CD1c-positive myeloid dendritic cell (primary cell): ENCODE results near the gene CACNB2.
"Not testable (repeated sequence)": the region's sequence is repeated elsewhere in the genome, so short reads cannot be mapped to it uniquely, and the experiment has no call there.

Experiments used
- DNase-seq: peaks from one replicate; pipeline ENCODE4 v3.0.0-alpha.2; 2016; ENCODE audit errors: extremely low spot score

The CACNB2 gene

GRCh38 chr10:18400906-18401245 lies 260.7 kb downstream of the CACNB2 start:
- no peak for DNase-seq

DNA sequence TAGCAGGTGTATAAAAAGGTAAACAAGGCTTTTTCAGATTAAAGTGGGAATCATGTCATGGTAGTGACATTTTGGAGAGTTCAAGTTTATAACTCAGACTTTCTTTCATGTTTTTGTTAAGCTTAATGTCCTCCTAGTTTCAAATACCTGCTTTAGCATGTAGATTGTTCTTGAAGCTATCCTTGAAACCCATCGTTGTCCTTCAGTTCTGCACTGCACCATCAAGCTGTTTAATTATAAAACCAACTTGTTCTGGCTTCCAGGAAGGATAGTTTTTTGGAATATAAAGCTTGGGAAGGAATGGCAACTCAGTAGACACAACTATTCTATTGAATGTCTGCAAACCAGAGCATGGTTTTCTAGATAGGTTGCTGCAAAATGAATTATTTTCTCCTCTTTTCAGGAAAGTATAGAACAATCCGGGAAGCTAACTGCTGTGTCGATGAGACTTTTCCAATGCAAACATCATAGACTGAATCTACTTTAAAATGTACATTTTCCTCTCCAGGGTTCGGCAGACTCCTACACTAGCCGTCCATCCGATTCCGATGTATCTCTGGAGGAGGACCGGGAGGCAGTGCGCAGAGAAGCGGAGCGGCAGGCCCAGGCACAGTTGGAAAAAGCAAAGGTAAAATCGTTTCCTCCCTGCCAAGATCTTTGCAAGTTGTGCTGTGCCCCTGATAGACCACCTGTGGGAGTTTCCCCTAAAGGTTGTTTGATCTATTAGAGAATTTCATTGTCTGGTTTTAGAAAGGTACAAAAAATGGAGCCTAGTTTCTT lies 261.4 kb downstream of the CACNB2 start:
- no peak for DNase-seq

DNA sequence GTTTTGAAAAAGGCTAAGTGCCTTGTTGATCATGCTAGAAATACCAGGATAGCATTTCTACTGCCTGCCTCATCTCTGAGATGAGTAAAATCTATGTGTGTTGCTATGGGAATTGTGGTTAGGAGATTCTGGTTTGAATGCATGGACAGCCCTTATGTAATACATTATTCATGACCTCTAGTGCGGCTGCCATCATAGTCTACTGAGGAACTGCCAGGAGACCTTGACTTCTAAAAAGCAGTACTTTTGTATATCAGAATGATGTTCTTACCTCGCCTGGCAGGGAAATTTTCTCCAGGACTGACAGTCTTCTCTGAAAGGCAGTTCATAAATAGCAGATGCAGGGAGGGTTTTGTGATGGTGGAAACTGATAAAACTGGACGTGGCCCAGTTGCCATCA lies 262.6 kb downstream of the CACNB2 start:
- DNase-seq = no peak

DNA sequence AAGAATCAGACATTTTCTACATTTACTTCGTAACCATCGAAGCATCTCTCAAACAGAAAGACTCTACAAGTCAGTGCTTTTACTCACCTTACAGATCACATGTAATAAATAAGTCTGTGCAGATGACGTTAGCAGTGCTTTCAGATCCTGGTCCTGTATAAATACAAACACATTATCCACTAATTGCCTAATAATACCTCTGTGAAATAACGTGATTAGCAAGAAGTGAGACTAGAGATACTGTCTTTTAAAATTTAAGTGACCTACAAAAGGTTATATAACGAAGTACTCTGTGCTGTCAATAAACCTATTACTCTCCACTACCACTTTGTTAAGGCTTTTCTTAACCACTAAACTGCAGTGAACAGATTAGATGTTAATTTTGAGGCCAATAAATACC lies 264.3 kb downstream of the CACNB2 start:
- no peak for DNase-seq

DNA sequence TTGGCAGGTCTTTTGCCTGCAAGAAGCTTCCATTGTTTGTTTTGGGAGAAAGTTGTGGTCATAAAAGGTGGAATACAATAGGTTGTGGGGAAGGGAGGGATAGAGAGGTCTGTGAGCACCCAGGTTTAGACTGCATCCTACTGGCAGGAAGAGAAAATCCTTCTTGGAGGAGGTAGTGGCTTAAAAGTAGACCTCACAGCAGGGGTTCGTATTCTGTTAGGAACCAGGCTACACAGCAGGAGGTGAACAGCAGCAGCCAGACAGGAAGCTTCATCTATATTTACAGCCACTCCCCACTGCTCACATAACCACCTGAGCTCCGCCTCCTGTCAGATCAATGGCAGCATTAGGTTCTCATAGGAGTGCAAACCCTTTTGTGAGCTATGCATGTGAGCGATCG lies 265.9 kb downstream of the CACNB2 start:
- no peak for DNase-seq

- DNase-seq = no peak
These were observed 269.6 kb downstream of the CACNB2 start for GRCh38 chr10:18409599-18410397.

DNA sequence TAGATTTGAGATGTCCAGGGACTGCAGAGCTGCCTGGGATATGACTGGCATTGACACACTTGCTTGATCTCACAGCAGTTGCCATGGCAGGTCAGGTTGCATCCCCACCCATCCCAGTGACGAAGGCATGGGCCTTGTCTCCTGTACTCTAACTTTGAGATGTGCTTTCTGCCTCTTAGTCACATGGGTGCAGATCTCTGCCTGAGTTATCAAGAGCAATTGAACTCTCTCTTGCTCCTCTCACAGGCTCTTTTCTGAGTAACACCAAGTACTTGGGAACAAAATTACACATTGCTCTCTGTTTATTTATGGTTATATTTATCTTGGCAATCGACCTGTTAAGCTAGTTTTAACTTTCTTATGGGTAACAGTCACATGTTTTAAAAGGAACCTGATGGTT lies 273.8 kb downstream of the CACNB2 start:
- DNase-seq = no peak

DNA sequence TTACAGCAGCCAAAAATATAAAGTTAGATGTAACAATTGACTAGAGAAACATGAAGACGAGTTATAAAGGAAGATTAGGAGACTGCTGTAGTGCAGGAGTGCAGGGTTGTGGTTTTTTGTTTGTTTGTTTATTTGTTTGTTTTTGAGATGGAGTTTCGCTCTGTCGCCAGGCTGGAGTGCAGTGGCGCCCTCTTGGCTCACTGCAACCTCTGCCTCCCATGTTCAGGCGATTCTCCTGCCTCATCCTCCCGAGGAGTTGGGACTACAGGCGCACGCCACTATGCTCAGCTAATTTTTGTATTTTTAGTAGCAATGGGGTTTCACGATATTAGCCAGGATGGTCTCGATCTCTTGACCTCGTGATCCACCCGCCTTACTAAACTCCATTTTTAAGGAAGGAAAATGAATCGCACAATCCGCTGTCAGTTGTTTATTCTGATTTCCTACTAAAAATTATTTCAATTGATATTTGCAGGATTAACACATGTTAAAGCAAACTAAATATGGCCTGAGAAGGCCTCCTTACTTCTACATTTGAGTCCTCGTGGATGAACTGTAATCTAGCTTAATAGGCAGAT lies 277.8 kb downstream of the CACNB2 start:
- no peak for DNase-seq

DNA sequence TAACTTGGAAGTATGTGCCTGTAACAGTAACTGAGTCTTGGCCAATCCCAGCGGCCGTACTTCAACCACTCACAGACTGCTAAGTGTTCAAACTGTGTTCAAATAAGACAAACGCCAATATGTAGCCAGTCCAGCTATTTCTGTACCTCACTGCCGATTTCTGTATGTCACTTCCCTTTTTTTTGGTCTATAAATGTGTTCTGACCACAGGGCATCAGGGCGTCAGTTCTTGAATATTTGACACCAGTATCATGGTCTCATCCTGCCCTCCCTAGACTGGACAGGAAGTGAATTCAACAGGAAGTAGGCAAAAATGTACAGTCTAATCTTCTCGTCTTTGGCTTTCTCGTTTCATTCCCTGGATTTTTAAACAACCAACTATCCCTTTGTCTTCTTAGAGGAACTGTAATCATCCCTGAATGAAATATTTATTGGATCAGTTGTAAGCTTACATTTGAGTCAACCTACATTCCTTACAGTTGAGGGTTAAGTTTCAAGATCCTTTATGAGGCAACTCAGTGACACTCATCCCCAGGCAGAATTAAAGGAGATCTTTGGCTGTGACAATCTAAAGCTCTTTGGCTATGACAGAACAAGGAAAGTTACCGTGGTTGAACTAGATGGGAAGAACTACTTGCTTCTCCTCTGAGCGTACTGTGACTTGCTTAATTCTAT lies 278.5 kb downstream of the CACNB2 start:
- DNase-seq = peak; percentile 75

DNA sequence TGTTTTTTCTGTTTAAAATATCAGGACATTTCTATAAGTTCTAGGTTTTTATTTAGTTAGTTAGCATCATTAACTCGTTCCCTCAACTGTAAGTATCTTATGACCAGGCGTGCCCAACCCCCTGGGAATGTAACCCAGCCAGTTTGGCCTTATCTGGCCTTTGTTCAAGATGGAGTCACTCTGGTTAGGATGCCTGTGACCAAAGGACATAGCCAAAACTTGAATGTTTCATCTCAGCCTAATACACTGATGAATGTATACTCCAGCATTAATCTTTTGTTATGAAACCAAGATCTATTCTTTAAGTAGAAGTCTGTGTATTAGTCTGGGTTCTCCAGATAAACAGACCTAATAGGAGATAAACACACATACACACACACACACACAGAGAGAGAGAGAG lies 279.7 kb downstream of the CACNB2 start:
- no peak for DNase-seq

DNA sequence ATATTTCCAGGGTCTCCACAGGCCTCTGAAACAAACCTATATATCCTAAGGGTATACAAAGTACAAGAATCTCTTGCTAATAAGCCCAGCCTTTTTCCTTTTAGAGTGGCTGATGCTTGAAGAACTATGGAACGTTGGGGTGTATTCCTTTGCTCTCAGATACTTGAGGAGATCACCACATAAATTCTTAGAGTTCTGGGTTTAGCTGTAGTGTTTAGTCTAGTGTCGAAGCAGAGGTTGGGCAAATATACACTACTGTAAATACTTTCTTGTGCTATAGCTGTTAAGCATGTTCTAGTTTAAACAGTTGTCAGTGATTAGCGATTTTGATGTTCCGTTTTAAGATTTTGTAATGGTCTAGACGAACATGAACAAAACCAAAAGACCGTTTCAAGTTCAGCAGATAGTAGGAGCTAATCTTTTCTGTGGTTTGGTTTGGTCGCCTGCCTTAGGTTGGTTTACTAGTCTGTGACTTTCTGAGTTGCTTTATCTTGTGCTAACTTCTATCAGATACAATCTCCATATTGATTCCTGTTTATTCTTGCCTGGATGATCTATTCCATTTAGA lies 281.6 kb downstream of the CACNB2 start:
- no peak for DNase-seq

GRCh38 chr10:18423058-18423637 lies 282.9 kb downstream of the CACNB2 start:
- no peak for DNase-seq

GRCh38 chr10:18424200-18424599 lies 284.0 kb downstream of the CACNB2 start:
- no peak for DNase-seq

GRCh38 chr10:18429335-18429734 lies 289.1 kb downstream of the CACNB2 start:
- no peak for DNase-seq

GRCh38 chr10:18436902-18437301 lies 296.7 kb downstream of the CACNB2 start:
- no peak for DNase-seq

DNA sequence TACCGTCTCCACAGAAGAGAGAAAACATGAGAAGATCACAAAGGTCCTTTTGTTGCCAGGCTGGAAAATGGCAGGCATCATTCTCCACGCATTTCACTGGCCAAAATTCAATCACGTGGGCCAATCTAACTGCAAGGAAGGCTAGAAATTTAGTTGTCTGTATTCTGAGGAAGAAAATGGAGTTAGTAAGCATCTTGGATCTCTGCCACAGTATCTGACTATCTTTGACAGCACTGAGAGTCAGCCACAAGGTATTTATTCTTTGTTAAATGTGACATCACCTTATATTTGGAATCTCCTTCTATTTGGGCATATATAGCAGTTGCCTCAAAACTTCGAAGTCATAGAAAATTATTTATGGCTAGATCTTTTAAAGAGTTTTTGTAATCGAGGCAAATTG lies 297.3 kb downstream of the CACNB2 start:
- no peak for DNase-seq

DNA sequence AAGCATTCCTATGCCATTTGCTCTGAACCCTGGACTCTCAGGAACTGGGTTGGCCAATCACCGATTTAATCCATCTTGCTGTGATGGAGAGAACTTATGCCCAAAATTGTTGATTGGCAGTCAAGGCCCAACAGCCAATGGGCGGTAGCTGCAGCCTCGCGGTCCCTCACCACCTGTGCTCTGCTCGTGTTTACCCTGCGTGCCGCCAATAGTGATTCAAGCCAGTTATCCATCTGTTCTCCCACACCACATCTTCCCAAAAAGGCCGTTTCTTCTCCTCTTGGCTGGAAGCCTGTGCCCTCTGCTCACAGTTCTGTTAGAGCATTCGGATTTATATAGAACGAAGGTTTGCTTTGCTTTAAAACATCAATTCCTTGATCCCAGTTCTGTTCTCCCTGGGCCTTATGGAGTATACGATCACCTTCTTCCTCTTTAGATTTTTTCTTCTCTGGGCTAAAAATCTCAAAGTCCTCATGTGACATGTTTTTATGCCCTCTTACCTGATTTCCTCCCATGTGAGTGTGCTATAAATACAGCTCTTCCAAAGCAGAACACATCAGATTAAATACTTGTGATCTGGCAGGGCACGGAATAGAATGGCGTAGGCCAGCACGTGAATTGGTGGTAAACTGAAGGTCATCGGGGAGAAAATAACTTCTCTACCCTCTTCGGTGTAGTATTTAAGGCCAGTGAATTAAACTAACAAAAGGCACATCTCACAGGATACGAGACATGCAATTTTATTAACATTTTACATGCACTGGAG lies 298.3 kb downstream of the CACNB2 start:
- DNase-seq = no peak

- no peak for DNase-seq
These were observed 299.4 kb downstream of the CACNB2 start for GRCh38 chr10:18439601-18440000.

DNA sequence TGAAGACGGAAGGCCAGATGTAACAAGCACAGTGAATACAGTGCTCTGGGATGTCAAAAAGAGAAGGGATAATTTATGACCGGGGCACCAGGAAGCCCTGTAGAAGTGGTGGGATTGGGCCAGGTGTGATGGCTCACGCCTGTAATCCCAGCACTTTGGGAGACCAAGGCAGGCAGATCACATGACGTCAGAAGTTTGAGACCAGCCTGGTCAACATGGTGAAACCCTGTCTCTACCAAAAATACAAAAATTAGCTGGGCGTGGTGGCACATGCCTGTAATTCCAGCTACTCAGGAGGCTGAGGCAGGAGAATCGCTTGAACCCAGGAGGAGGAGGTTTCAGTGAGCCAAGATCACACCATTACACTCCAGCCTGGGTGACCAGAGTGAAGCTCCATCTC lies 305.4 kb downstream of the CACNB2 start:
- DNase-seq = not testable (repeated sequence)

DNA sequence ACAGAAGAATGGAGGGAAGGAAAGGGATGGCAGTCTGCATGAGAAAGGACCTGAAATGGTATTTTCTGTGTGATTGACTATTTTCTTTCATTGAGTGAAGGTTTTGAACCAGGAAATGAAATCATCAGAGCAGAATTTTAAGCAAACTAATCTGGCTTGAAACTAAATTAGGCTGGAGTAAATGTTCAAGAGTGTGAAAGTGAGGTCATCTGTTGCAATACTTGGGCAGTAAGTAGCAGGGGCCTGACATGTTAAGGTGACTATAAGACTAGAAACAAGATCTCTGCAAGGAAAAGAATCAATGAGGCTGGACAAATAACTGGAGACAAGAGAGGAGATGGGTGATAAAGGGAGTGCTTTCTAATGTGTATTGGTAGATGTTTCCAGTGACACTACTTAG lies 306.0 kb downstream of the CACNB2 start:
- no peak for DNase-seq

DNA sequence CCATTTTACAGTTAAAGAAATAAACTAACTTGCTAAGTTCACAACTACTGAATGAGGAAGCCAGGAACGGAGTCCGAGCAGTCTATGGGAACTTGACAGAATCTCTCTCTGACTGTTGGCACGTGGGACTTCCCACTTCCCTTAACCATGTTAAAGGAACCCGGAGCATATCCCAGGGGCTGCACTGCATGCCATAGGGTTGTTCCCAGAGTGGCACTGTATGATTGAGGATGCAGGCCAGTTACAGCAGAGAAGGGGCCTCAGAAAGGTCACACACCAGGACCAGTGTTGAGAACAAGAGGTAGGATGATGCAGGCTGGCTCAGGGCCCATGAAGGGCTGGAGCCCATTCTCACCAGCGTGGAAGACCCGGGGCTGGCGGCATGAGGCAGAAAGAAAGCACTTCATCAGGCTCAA lies 309.4 kb downstream of the CACNB2 start:
- peak; percentile 66 for DNase-seq
